ENCODE data around the gene AFF3.

DNA sequence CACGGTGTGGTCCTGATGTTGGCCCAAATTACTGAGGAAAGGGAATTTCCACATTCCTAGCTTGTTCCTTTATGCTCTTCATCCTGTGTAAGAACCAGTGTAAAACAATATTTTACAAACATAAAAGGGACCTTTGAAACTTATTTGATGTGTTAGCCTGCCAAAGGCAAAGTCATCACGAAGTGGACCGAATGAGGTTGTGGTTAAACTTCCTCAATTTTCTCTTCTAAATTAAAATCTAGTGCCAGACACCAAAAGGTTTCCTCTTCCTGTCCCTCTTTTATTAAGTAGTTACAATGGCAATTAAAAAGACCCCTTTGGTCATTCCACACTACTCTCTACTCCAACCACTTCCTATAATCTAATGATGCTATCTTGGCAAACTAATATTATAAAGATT lies 279.8 kb downstream of the AFF3 start:
- TF ChIP-seq, protein P1, sequence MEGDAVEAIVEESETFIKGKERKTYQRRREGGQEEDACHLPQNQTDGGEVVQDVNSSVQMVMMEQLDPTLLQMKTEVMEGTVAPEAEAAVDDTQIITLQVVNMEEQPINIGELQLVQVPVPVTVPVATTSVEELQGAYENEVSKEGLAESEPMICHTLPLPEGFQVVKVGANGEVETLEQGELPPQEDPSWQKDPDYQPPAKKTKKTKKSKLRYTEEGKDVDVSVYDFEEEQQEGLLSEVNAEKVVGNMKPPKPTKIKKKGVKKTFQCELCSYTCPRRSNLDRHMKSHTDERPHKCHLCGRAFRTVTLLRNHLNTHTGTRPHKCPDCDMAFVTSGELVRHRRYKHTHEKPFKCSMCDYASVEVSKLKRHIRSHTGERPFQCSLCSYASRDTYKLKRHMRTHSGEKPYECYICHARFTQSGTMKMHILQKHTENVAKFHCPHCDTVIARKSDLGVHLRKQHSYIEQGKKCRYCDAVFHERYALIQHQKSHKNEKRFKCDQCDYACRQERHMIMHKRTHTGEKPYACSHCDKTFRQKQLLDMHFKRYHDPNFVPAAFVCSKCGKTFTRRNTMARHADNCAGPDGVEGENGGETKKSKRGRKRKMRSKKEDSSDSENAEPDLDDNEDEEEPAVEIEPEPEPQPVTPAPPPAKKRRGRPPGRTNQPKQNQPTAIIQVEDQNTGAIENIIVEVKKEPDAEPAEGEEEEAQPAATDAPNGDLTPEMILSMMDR (IDR thresholded peaks at IDR 0.05; ENCODE audit: low read length) = no peak
- no peak for TF ChIP-seq EZH2phosphoT487 (IDR thresholded peaks at IDR 0.05; ENCODE audit: low read length)
